ENCODE measurements around the gene NSRP1.
"Not testable (repeated sequence)": the region's sequence is repeated elsewhere in the genome, so short reads cannot be mapped to it uniquely, and the experiment has no call there.

The NSRP1 gene

DNA sequence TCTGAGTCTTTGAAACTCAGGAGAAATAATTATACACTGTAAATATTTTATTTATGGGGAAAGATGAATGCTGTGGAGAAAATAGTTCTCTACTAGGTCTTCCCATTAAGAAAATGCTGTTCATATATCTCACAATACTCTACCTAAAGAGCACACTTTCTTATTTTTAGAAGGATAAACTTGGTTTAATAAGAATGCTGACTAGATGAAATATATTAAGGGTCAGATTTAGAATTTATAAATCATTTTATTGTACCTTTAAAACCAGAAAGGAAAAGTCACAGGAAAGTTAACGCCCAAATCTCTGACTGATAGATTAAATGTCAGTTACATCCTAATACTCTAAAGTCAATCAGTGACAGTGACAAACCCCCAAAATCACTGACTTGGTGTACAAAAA lies 70.1 kb downstream of the NSRP1 start:
- DNase-seq (ENCODE audit: low spot score), result no peak

- no peak for DNase-seq (ENCODE audit: low spot score)
Measured at GRCh38 chr17:30187573-30187972, 71.0 kb downstream of the NSRP1 start.

GRCh38 chr17:30188211-30188939 lies 71.8 kb downstream of the NSRP1 start:
- DNase-seq (ENCODE audit: low spot score), result no peak

GRCh38 chr17:30191072-30191471 lies 74.5 kb downstream of the NSRP1 start:
- no peak for DNase-seq (ENCODE audit: low spot score)

DNA sequence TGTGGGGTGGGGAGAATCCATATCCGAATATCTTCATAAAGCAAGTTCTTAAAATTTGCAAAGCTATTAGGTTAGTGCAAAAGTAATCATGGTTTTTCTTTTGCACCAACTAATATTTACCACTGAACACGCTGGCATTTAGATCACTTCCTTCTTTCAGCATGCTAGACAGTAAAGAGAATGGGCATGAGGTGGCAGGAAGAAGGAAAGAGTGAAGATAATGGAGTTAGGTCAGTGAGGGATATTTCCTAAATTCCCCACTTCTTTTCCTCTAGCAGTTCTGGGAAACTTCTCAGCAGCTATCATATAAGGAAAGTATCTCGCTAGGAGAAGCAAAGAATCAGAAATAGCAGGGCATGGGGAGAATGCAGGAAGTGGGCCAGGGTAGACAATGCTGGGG lies 79.9 kb downstream of the NSRP1 start:
- DNase-seq (ENCODE audit: low spot score), result no peak

DNA sequence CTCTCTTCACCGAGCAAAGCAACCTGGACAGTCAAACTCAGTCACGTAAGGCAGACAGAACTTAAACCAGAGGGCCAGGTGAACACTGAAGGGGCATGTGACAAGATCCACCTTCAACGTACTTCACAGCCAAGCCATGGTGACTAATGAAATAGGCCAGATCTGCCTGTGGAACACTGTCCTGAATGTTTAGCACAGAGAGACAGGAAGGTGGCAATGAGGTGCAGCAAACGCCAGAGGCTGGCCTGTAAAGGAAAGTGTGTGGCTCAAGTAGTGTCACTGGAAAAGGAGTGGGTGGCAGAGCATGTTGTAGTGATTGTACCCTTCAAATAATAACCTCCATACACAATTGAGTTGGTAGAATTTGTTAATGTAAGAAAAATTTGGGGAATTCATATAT lies 80.8 kb downstream of the NSRP1 start:
- no peak for DNase-seq (ENCODE audit: low spot score)

DNA sequence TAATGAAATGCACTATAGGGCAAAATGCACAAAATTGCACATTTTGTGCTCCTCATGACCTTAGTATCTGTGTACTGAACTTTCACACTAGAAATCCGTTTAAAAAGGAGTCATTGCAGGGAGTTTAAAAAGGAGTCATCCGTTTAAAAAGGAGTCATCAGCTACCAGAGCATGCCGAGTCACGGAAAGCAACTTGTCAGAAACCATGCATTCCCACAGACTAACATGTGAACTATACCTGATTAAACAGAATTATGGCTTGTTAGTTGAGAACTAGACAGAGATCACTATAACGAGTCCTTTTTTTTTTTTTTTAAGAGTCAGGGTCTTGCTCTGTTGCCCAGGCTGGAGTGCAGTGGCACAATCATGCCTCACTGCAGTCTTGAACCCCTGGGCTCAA lies 83.0 kb downstream of the NSRP1 start:
- no peak for DNase-seq (ENCODE audit: low spot score)

- no peak for DNase-seq (ENCODE audit: low spot score)
Measured at GRCh38 chr17:30200106-30200505, 83.5 kb downstream of the NSRP1 start.

GRCh38 chr17:30200656-30201055 lies 84.0 kb downstream of the NSRP1 start:
- not testable (repeated sequence) for DNase-seq (ENCODE audit: low spot score)

GRCh38 chr17:30203471-30203981 lies 86.9 kb downstream of the NSRP1 start:
- DNase-seq (ENCODE audit: low spot score), result no peak

DNA sequence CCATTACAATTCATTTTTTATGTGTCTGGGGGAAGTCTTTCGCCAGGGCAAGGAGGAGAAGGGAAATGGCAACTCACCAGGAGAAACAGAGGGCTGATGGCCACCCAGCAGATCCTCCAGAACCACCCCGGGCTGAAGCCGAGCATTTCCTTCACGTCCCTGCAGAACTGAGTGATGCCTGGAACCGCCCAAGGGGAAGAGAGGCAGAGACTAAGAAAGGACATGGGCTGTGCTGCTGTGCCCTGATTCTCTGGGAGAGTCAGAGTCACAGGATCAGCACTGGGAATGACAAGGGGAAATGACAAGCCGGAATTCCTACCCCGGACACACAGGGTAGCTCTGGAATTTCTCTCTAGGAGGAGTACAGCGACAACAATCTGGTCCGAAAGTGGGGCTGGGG lies 91.0 kb downstream of the NSRP1 start:
- no peak for DNase-seq (ENCODE audit: low spot score)

- DNase-seq (ENCODE audit: low spot score), result no peak
Measured at GRCh38 chr17:30208214-30208613, 91.6 kb downstream of the NSRP1 start.

DNA sequence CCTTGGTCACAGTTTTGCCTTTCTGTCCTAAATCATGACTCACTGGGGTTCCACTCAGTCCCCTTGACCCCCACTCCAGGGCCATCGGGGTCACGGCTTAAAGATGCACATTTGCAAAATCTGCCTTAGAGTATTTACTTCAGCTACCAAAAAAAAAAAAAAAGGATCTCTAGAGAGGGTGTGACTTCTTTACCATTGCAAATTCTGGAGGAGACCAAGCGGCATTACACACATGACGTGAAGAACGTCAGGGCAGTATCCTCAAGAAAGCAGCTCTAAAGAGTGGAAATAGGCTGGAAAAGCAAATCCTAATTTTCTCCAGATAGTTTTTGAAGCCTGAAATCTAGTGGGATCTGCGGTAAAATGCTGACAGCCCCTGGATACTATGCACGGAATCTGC lies 93.3 kb downstream of the NSRP1 start:
- DNase-seq (ENCODE audit: low spot score), result no peak

GRCh38 chr17:30210366-30210765 lies 93.8 kb downstream of the NSRP1 start:
- no peak for DNase-seq (ENCODE audit: low spot score)

- no peak for DNase-seq (ENCODE audit: low spot score)
Measured at GRCh38 chr17:30210901-30211300, 94.3 kb downstream of the NSRP1 start.

DNA sequence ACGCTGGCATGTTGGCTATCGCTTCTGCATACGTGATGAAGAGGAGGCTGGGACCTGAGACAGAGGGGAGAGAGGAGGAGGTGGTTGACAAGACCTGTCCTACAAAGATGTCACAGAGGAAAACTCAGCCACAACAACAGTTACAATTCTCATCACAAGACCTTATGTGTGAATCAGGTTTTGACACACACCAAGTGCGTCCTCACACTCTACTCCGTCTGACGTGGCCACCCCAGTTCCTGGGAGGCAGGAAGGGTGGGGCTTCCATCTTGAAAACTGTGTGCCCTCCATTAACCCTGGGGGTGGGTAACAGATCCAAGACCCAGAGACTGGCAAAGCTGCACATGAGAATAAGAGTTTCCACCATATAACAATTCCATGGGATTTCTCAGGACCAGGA lies 94.8 kb downstream of the NSRP1 start:
- DNase-seq (ENCODE audit: low spot score), result no peak

DNA sequence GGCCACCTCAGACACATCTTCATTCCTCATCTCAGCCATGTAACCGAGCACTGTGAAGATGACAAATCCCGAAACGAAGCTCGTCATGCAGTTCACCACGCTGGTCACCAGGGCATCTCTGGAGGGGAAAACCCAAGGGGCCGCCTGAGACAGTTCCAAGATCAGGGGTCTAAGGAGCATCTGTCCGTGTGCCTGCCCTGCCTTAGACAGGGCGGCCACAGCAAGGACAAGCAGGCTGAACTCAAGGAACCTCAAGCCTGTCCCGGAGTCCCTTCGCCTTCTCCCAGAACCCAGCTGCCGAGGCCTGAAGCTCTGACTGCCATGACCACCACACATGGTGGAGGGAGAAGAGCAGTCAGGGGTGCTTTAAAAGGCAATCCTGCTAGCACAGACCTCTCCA lies 96.1 kb downstream of the NSRP1 start:
- DNase-seq (ENCODE audit: low spot score), result no peak

DNA sequence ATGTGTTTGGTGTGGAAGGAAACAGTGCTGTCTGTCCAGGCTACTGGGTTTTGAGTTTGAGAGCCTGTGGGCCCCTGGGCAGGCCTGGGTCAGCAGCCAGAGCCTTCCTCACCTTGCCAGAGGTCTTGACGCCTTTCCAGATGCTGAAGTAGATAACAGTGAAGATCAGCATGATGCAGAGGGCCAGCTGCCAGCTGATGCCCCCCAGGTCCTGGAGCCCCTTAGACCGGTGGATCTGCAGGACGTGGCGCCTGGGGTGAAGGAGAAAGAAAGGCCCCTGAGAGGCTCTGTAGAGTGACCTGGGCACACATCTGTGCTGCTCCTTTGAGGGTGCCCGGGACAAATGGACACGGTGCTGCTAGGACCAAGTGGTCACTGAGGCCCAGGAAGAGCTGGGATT lies 100.4 kb downstream of the NSRP1 start:
- DNase-seq (ENCODE audit: low spot score), result no peak

- no peak for DNase-seq (ENCODE audit: low spot score)
Measured at GRCh38 chr17:30217746-30218245, 101.2 kb downstream of the NSRP1 start.

DNA sequence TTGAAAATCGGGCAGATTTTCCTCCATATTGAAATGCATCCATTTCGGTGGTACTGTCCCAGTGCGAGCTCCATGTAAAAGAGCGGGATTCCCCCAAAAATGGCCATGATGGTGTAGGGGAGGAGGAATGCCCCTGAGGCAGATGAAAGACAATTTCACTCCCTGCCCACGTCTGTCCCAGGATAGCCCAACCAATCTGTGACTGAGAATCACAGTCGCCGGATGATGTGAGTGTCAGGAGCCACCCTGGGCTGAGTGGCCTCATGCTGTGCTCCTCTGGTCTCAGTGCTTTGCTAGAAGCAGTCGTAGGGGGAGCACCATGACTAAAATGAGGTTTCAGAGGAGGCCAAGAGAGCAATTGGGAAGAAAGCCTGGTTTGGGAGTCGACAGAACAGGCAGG lies 102.2 kb downstream of the NSRP1 start:
- DNase-seq (ENCODE audit: low spot score), result no peak

DNA sequence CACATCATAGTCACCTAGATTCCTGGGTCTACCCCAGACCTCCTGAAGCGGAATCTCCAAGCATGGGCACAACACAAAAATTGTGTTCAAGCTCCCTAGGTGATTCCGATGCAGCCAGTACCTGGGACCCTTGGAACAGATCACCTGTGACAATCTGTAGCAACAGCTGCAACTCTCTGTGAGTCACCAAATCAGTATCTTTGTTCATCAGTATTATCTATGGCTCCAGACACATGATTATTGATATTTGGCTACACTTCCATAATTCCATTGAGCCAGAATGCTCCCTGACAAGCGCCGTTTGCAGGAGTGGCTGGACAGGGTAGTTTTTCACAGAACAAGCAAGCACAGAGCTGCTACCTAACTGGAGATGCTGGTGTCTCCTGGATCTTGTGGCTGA lies 102.7 kb downstream of the NSRP1 start:
- no peak for DNase-seq (ENCODE audit: low spot score)

- DNase-seq (ENCODE audit: low spot score), result no peak
Measured at GRCh38 chr17:30219833-30220232, 103.2 kb downstream of the NSRP1 start.

DNA sequence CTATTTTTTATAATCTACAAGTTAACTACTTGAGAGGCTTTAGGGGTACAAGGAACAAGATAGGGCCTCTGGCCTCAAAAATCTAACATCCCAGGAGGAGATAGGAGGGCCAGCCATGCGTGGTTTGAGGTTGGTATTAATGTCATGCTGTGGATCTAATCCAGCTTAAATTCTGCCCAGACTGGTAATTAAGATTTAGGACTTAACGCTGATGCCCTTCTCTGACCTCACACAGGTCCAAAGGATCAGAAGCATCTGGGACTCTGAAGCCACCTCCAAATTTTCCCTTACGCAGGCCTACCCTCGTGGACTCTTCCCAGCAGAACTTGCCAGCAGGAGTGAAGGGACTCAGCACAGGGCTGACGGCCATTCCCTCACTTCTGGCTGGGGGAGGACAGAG lies 103.8 kb downstream of the NSRP1 start:
- DNase-seq (ENCODE audit: low spot score), result no peak

GRCh38 chr17:30221346-30221745 lies 104.7 kb downstream of the NSRP1 start:
- no peak for DNase-seq (ENCODE audit: low spot score)
